HepG2 (cell line): ENCODE data around the gene SLC2A4.

Experiments
- HNRNPH1 ChIP-seq: fragments of 200-400 bp; formaldehyde crosslinking; optimal IDR thresholded peaks from 2 replicates; pipeline ENCODE3; 2017; ENCODE audit warnings: mild to moderate bottlenecking, low read depth, low read length
- PCBP2 ChIP-seq: fragments of 200-400 bp; formaldehyde crosslinking; optimal IDR thresholded peaks from 2 replicates; pipeline ENCODE3; 2018; ENCODE audit warnings: low read length, low read depth; ENCODE audit not compliant: poor library complexity, severe bottlenecking
- POLR2AphosphoS5 ChIP-seq: IDR thresholded peaks from 2 replicates; pipeline ENCODE4 v1.6.1; 2012; ENCODE audit warnings: low read depth, low read length
- SRSF9 ChIP-seq: fragments of 200-400 bp; formaldehyde crosslinking; IDR thresholded peaks from 2 replicates; pipeline ENCODE4 v1.6.1; 2018; ENCODE audit warnings: borderline replicate concordance, mild to moderate bottlenecking, low read depth, low read length; ENCODE audit not compliant: insufficient read depth, poor library complexity, severe bottlenecking
- XRCC5 ChIP-seq: fragments of 200-400 bp; formaldehyde crosslinking; optimal IDR thresholded peaks from 2 replicates; pipeline ENCODE3; 2017; ENCODE audit warnings: mild to moderate bottlenecking, low read length
- ZNF709 ChIP-seq: sonication (generic); formaldehyde crosslinking; IDR thresholded peaks from 2 replicates; pipeline ENCODE4 v1.5.0; 2020; ENCODE audit warnings: mild to moderate bottlenecking, missing genetic modification reagents
- ZNF749 ChIP-seq: sonication (generic); formaldehyde crosslinking; IDR thresholded peaks from 2 replicates; pipeline ENCODE4 v1.8.0; 2022; ENCODE audit warnings: mild to moderate bottlenecking, missing genetic modification reagents, moderate library complexity, borderline replicate concordance
- TF ChIP-seq, protein P1 (sequence below): sonication (generic); formaldehyde crosslinking; IDR thresholded peaks from 2 replicates; pipeline ENCODE4 v1.5.1; 2020; ENCODE audit warnings: missing genetic modification reagents, mild to moderate bottlenecking, borderline replicate concordance
- TF ChIP-seq, protein P2 (sequence below): sonication (generic); formaldehyde crosslinking; IDR thresholded peaks from 2 replicates; pipeline ENCODE4 v1.8.1; 2023; ENCODE audit warnings: mild to moderate bottlenecking, moderate library complexity, missing genetic modification reagents

DNA sequence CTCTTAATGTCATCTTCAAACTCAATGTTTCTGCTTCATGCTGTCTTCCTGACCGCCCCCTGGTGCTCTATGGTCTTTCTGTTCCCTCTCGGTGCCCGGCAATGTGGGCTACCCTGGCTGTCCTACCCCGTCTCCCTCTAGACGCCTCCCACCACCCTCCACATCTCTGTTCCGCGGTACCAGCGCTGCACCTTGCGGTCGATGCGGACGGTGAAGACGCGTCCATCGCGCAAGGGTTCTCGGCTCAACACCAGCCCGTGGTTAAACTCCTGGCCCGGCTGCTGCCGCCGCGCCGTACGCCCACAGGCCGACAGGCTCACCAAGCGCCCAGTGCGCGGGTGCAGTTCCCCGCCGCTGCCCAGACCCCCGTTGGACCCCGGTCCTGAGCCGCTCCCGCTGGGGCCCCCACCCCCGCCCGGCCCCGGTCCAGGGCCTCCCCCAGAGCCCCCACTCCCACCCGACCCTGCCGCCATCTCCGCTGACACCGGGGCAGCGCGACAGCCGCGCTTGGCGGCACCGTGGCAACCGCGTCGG, 47.4 kb downstream of the SLC2A4 start, which contains the start of gene NEURL4:
- TF ChIP-seq HNRNPH1 (no peak), PCBP2 (no peak), XRCC5 (no peak), ZNF749 (CRISPR knock-in tag) (no peak), SRSF9 (no peak), POLR2AphosphoS5 (no peak), ZNF709 (CRISPR knock-in tag) (no peak)
- TF ChIP-seq, protein P1, sequence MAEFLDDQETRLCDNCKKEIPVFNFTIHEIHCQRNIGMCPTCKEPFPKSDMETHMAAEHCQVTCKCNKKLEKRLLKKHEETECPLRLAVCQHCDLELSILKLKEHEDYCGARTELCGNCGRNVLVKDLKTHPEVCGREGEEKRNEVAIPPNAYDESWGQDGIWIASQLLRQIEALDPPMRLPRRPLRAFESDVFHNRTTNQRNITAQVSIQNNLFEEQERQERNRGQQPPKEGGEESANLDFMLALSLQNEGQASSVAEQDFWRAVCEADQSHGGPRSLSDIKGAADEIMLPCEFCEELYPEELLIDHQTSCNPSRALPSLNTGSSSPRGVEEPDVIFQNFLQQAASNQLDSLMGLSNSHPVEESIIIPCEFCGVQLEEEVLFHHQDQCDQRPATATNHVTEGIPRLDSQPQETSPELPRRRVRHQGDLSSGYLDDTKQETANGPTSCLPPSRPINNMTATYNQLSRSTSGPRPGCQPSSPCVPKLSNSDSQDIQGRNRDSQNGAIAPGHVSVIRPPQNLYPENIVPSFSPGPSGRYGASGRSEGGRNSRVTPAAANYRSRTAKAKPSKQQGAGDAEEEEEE (CRISPR knock-in tag): no peak
- TF ChIP-seq, protein P2, sequence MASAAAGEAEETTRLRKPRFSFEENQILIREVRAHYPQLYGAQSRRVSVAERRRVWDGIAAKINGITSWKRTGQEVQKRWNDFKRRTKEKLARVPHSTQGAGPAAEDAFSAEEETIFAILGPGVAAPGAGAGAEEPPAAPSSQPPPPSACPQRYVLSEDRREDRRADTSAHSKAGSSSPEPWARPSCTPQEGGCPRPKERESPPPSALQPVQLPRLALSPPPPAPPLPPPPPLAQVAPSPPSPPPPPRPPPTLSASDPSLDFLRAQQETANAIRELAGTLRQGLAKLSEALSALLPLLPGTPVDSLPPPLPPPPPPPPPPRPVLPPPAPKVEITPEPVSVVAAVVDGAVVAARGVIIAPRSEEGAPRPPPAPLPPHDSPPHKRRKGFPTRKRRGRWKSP (CRISPR knock-in tag): no peak
